Transverse colon (tissue), 4 donors: ENCODE data around the gene PLXNB2. TPM values are rescaled to one million over a fixed set of nuclear protein-coding genes. Genes with fewer than 3 reads are reported as not detected.

Experiments
- DNase-seq: peaks from one replicate; pipeline ENCODE4 v3.0.0-alpha.2; 2019
- H3K27ac ChIP-seq, 4 donors: fragments of 200-600 bp; sonication (generic); 2 replicates each; pipeline ENCODE4 v1.5.1; 2016 to 2018; ENCODE audit warnings: inconsistent platforms in 4 of 4
- H3K27me3 ChIP-seq: fragments of 200-600 bp; sonication (generic); 2 replicates; pipeline ENCODE4 v1.5.1; 2017; ENCODE audit warnings: inconsistent platforms
- H3K36me3 ChIP-seq, 4 donors: fragments of 200-600 bp; sonication (generic); 2 replicates each; pipeline ENCODE4 v1.5.1; 2017 to 2019; ENCODE audit warnings: inconsistent platforms in 4 of 4
- H3K4me1 ChIP-seq, 4 donors: fragments of 200-600 bp; sonication (generic); 2 replicates each; pipeline ENCODE4 v1.5.1; 2017 to 2020; ENCODE audit warnings: inconsistent platforms in 4 of 4
- H3K4me3 ChIP-seq, 4 donors: fragments of 200-600 bp; sonication (generic); 1 replicate in 1 of 4; 2 replicates in 3 of 4; pipeline versions ENCODE4 v1.5.1 to v1.6.1; 2017 to 2019; ENCODE audit warnings: inconsistent platforms in 4 of 4
- H3K9me3 ChIP-seq, 2 donors: fragments of 200-600 bp; sonication (generic); 2 replicates each; pipeline ENCODE4 v1.5.1; 2017 to 2019; ENCODE audit warnings: inconsistent platforms in 2 of 2
- CTCF ChIP-seq, 5 experiments: fragments of 200-600 bp in 3 of 5; fragments of 450-650 bp in 2 of 5; sonication (generic) in 3 of 5; IDR thresholded peaks; 1 replicate in 2 of 5; 2 replicates in 3 of 5; pipeline ENCODE4 v1.5.1; 2016 to 2017; ENCODE audit warnings: antibody characterized with exemption in 5 of 5, inconsistent platforms in 3 of 5, mild to moderate bottlenecking in 2 of 5, moderate library complexity in 1 of 5
- EP300 ChIP-seq: sonication (generic); formaldehyde crosslinking; IDR thresholded peaks from one replicate; pipeline ENCODE4 v1.6.1; 2017; ENCODE audit warnings: antibody characterized with exemption, low read depth
- POLR2A ChIP-seq: fragments of 450-650 bp; IDR thresholded peaks from one replicate; pipeline ENCODE4 v1.6.1; 2016; ENCODE audit warnings: antibody characterized with exemption, mild to moderate bottlenecking, moderate library complexity
- POLR2AphosphoS5 ChIP-seq, 3 donors: sonication (generic); formaldehyde crosslinking; IDR thresholded peaks; one replicate each; pipeline ENCODE4 v1.6.1; 2016; ENCODE audit warnings: antibody characterized with exemption in 3 of 3
- WGBS, 2 donors: methylation state at CpG; one replicate each; pipeline ENCODE4 v1.1.5; 2018; ENCODE audit warnings: low coverage in 1 of 2; 5-methylcytosine and 5-hydroxymethylcytosine counted together
- in situ Hi-C, 4 donors: fragments of 200-750 bp; cut with MboI; loops; one replicate each; pipeline versions ENCODE4 v1.15.0 to v1.15.1; 2017; ENCODE audit warnings: low sequenced_read_pairs in 3 of 4, low pct_ligation_motif_present in 1 of 4, low pct_unique_long_range_greater_than_20kb in 1 of 4
- intact Hi-C: fragments of 100-400 bp; cut with DNase I; formaldehyde crosslinking; loops from one replicate; pipeline ENCODE4 v1.15.1; 2023; ENCODE audit warnings: low total_unique reads
- total RNA-seq, 4 donors: library from RNA; depleted of rRNA; stranded (reverse); fragments of >200 nt; gene quantifications; one replicate each; pipeline ENCODE4 v1.1.0, GENCODE V29; 2016

Gene PLXNB2
- total RNA-seq, 4 donors from 2014 or later, result 305 to 880 (median 460) TPM

- intact Hi-C loops, result no loop called here
- no peaks in the 10 kb centered on the region for H3K27me3 ChIP-seq
- H3K4me1 ChIP-seq, result peaks cover 4 to 26% (median 12%) of the 10 kb centered on the region in 4 donors
- peak within 1 kb of the TSS; percentile 85 to 90 (median 89) for H3K27ac ChIP-seq
- TF ChIP-seq POLR2A (no peak), POLR2AphosphoS5 (IDR thresholded peaks at IDR 0.05) (peak in 1 of 3 donors; percentile 44), CTCF (IDR thresholded peaks at IDR 0.05) (peak in 3 of 5 experiments; percentile 7 to 54 (median 42)), EP300 (no peak)
- 0% methylated on average over 41 of the region's 87 CpGs; no CpG with 5 or more reads in 1 of the 2 donors for WGBS, 2 donors
- DNase-seq, result peak; percentile 88
- H3K36me3 ChIP-seq, result no peaks in the 10 kb centered on the region
- H3K4me3 ChIP-seq, result peak within 1 kb of the TSS; percentile 93 to 100 (median 95)
- H3K9me3 ChIP-seq, result no peaks in the 10 kb centered on the region
- in situ Hi-C loops, result no loop called here
Measured at GRCh38 chr22:50342651-50343540, 35.5 kb upstream of the PLXNB2 start, which contains the start of gene PPP6R2. Gene PPP6R2, plus strand, starts transcription at chr22:50343327. Its CDS starts 50,582 bp downstream, at chr22:50393909.

- intact Hi-C loops, result no loop called here
- in situ Hi-C loops, result no loop called here
- H3K27ac ChIP-seq, result peak overlapping the region; percentile 85 to 90 (median 89)
- no peaks in the 10 kb centered on the region for H3K36me3 ChIP-seq
- peaks cover 4 to 22% (median 9%) of the 10 kb centered on the region in 4 donors for H3K4me1 ChIP-seq
- no peak for TF ChIP-seq EP300
- peak; percentile 96 to 99 (median 98) for TF ChIP-seq CTCF (IDR thresholded peaks at IDR 0.05)
- no peak for TF ChIP-seq POLR2A
- TF ChIP-seq POLR2AphosphoS5 (IDR thresholded peaks at IDR 0.05), result no peak
- peak overlapping the region; percentile 17 to 100 (median 95) for H3K4me3 ChIP-seq
- no peaks in the 10 kb centered on the region for H3K9me3 ChIP-seq
- peak; percentile 92 for DNase-seq
- no peaks in the 10 kb centered on the region for H3K27me3 ChIP-seq
- 11% methylated on average over 26 of the region's 26 CpGs; no CpG with 5 or more reads in 1 of the 2 donors for WGBS, 2 donors
Measured at GRCh38 chr22:50341977-50342650, 34.7 kb upstream of the PLXNB2 start.

GRCh38 chr22:50339945-50340879, 32.8 kb upstream of the PLXNB2 start:
- 72 to 82% methylated on average over 10 to 12 of the region's 12 CpGs for WGBS, 2 donors
- TF ChIP-seq POLR2AphosphoS5 (IDR thresholded peaks at IDR 0.05), result no peak
- TF ChIP-seq POLR2A, result no peak
- no peak for TF ChIP-seq EP300
- TF ChIP-seq CTCF (IDR thresholded peaks at IDR 0.05), result no peak
- Histone ChIP-seq H3K9me3 (no peaks in the 10 kb centered on the region), H3K4me3 (no peak overlapping the region), H3K27ac (no peak overlapping the region), H3K27me3 (no peaks in the 10 kb centered on the region), H3K36me3 (no peaks in the 10 kb centered on the region), H3K4me1 (peaks cover 4 to 12% (median 7%) of the 10 kb centered on the region in 4 donors)
- no peak for DNase-seq
- in situ Hi-C loops (loop anchor here in 1 of 4 donors (10.0 kb wide), 1 partner anchor 65 kb away; the partner anchor contains the start of gene MAPK11), intact Hi-C loops (no loop called here)
